Heart left ventricle (tissue), 16 donors: ENCODE results near the gene RAD51C. TPM values are rescaled to one million over a fixed set of nuclear protein-coding genes. Genes with fewer than 3 reads are reported as not detected.

Experiments used
- ATAC-seq, 4 donors: fragments of 200-7000 bp; cut with Tn5 transposase; one replicate each; pipeline ENCODE4 v1.9.1; 2020 to 2022; ENCODE audit warnings: moderate library complexity in 4 of 4, mild to moderate bottlenecking in 3 of 4, moderate number of reproducible peaks in 1 of 4
- DNase-seq, 5 donors: peaks; one replicate each; pipeline ENCODE4 v3.0.0-alpha.2; 2020
- H3K27ac ChIP-seq, 12 donors: fragments of 200-600 bp; sonication (generic) in 4 of 12; one replicate each; pipeline versions ENCODE4 v1.5.0 to v1.8.0; 2016 to 2022; ENCODE audit warnings: mild to moderate bottlenecking in 2 of 12
- H3K27me3 ChIP-seq, 9 donors: fragments of 200-600 bp; sonication (generic) in 2 of 9; one replicate each; pipeline versions ENCODE4 v1.5.1 to v1.8.0; 2016 to 2022; ENCODE audit warnings: mild to moderate bottlenecking in 3 of 9
- H3K36me3 ChIP-seq, 9 donors: fragments of 200-600 bp; sonication (generic) in 2 of 9; one replicate each; pipeline versions ENCODE4 v1.5.0 to v1.8.0; 2018 to 2022; ENCODE audit warnings: mild to moderate bottlenecking in 2 of 9
- H3K4me1 ChIP-seq, 12 donors: fragments of 200-600 bp; sonication (generic) in 4 of 12; one replicate each; pipeline versions ENCODE4 v1.5.0 to v1.8.0; 2016 to 2022; ENCODE audit warnings: mild to moderate bottlenecking in 3 of 12
- H3K4me3 ChIP-seq, 12 donors: fragments of 200-600 bp; sonication (generic) in 4 of 12; one replicate each; pipeline versions ENCODE4 v1.5.0 to v1.8.0; 2017 to 2022; ENCODE audit warnings: mild to moderate bottlenecking in 9 of 12, moderate library complexity in 4 of 12
- H3K9me3 ChIP-seq, 12 donors: fragments of 200-600 bp; sonication (generic) in 4 of 12; one replicate each; pipeline versions ENCODE4 v1.5.0 to v1.8.0; 2016 to 2022; ENCODE audit warnings: mild to moderate bottlenecking in 1 of 12
- POLR2A ChIP-seq, 2 donors: fragments of 450-650 bp; IDR thresholded peaks; one replicate each; pipeline ENCODE4 v1.6.1; 2017; ENCODE audit warnings: antibody characterized with exemption in 2 of 2, mild to moderate bottlenecking in 2 of 2, moderate library complexity in 2 of 2
- WGBS, 4 donors: extraction: QIAGEN DNeasy Blood & Tissue Kit in 2 of 4; methylation state at CpG; one replicate each; pipeline versions ENCODE4 v1.1.5 to v1.1.7; 2013 to 2018; 5-methylcytosine and 5-hydroxymethylcytosine counted together
- intact Hi-C, 10 donors: fragments of 100-400 bp; cut with DNase I; formaldehyde crosslinking; loops; one replicate each; pipeline versions ENCODE4 v1.11.1 to v1.14.2; 2022
- polyA plus RNA-seq, 2 donors: library from polyadenylated mRNA; stranded (reverse); fragments of 200-250 nt; gene quantifications; one replicate each; pipeline ENCODE4 v1.2.3, GENCODE V29; 2013
- total RNA-seq, 9 donors: library from RNA; depleted of rRNA in 2 of 9; stranded (reverse); fragments of >200 nt in 2 of 9; fragmentation: NEBNext Ultra II Directional in 3 of 9; extraction: Animal tissue kit (Norgen Biotek cat#: 25700) in 3 of 9; gene quantifications; one replicate each; pipeline versions ENCODE4 v1.1.0 to v1.2.4, GENCODE V29; 2016 to 2023
- TF ChIP-seq, protein P1 (sequence below), 12 donors: fragments of 200-600 bp; sonication (generic) in 4 of 12; IDR thresholded peaks; one replicate each; pipeline versions ENCODE4 v1.5.0 to v1.8.0; 2018 to 2022; ENCODE audit warnings: antibody characterized with exemption in 12 of 12, mild to moderate bottlenecking in 5 of 12
- donor health status: ischemic (EF 13 %, LVEDD 7.1; RV severe dilation, severe dysfunction).
- donor health status: healthy with polysubstance abuse.
- donor health status: DM: no; HTN: yes; CAD: no.
- donor health status: DM: no; HTN: no; CAD: no.
- donor health status: ischemic (EF 25% LVEDD 6.9; RV normal size, moderate dysfunction).
- donor health status: ischemic (EF 25% LVEDD 5.7; RV mildly dilated, moderate dysfunction).
- donor health status: healthy.
- donor health status: DM: yes; HTN: yes; CAD: no.
- donor health status: ischemic (EF 35%, LVEDD 5.7; RV mildly dilated, moderate dysfunction).
- donor health status: nonischemic (EF 11% LVEDD 7.7; RV severe dilation, severe dysfunction).
- donor health status: DM: yes; HTN: yes; CAD: no.
- donor health status: PGD.
- donor health status: ischemic (EF 29% LVEDD 5.4; RV normal size, mild dysfunction).
- donor health status: nonischemic (EF 23%, LVEDD 6.1; RV moderate dilation, normal function).

RAD51C gene
- total and polyA plus RNA-seq, 11 donors, result 17.1 to 48.9 (median 39.6) TPM

DNA sequence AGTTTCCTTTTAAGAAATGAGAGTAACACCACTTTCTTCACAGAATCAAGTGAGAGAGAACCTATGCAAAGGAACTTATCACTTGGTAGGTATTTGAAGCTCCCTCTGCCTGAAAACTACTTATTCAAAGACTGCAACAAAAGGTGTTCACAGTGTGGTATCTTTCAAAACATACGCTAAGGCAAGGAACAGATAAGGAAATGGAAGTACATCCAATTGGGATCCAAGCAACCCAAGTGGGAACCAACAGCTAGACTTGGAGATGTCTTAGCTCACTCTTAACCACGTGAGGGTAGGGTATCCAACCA lies 62.8 kb downstream of the RAD51C start:
- Histone ChIP-seq H3K4me3 (peak overlapping the region in 11 of 12 donors; percentile 46 to 72 (median 64)), H3K27ac (no peak overlapping the region), H3K27me3 (peaks cover 0 to 70% (median 22%) of the 10 kb centered on the region in 9 donors), H3K9me3 (no peaks in the 10 kb centered on the region), H3K4me1 (peaks cover 0 to 21% (median 6%) of the 10 kb centered on the region in 12 donors), H3K36me3 (no peaks in the 10 kb centered on the region)
- intact Hi-C loops, result no loop called here
- TF ChIP-seq POLR2A (IDR thresholded peaks at IDR 0.05), result no peak
- TF ChIP-seq, protein P1, sequence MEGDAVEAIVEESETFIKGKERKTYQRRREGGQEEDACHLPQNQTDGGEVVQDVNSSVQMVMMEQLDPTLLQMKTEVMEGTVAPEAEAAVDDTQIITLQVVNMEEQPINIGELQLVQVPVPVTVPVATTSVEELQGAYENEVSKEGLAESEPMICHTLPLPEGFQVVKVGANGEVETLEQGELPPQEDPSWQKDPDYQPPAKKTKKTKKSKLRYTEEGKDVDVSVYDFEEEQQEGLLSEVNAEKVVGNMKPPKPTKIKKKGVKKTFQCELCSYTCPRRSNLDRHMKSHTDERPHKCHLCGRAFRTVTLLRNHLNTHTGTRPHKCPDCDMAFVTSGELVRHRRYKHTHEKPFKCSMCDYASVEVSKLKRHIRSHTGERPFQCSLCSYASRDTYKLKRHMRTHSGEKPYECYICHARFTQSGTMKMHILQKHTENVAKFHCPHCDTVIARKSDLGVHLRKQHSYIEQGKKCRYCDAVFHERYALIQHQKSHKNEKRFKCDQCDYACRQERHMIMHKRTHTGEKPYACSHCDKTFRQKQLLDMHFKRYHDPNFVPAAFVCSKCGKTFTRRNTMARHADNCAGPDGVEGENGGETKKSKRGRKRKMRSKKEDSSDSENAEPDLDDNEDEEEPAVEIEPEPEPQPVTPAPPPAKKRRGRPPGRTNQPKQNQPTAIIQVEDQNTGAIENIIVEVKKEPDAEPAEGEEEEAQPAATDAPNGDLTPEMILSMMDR (IDR thresholded peaks at IDR 0.05), result no peak
- ATAC-seq, result no peak
- DNase-seq, result no peak
- 15 to 22% (median 16%) methylated on average over 2 of the region's 2 CpGs for WGBS, 4 donors

DNA sequence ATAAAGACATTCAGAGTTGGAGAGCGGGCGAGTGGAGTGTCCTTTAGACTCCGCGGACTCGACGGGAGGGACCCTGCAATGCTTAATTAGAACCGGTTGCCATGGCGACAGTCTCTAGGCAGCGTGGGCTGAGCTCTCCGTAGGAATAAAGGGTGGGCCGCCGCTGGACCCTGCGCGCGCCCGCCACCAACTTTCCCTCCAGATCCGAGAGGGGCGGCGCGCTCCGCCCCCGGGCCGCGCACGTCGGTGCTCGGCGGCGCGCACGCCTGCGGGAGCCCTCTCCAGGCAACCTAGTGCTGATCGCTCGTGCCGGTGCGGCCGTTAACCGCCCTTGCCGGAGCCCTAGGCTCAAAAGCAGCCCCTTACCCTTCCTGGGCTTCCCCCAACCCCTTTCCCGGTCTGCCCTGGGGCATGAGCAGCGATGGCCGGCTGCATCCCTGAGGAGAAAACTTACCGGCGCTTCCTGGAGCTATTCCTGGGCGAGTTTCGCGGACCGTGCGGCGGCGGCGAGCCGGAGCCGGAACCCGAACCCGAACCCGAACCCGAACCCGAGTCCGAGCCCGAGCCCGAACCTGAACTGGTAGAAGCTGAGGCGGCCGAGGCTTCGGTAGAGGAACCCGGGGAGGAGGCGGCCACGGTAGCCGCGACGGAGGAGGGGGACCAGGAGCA lies 63.3 kb downstream of the RAD51C start, which contains the start of gene PPM1E:
TSS of gene PPM1E (plus strand) at position 278 of the 669 bp plus-strand sequence.
- WGBS, 4 donors, result 1 to 2% (median 1%) methylated on average over 49 to 71 of the region's 71 CpGs

DNA sequence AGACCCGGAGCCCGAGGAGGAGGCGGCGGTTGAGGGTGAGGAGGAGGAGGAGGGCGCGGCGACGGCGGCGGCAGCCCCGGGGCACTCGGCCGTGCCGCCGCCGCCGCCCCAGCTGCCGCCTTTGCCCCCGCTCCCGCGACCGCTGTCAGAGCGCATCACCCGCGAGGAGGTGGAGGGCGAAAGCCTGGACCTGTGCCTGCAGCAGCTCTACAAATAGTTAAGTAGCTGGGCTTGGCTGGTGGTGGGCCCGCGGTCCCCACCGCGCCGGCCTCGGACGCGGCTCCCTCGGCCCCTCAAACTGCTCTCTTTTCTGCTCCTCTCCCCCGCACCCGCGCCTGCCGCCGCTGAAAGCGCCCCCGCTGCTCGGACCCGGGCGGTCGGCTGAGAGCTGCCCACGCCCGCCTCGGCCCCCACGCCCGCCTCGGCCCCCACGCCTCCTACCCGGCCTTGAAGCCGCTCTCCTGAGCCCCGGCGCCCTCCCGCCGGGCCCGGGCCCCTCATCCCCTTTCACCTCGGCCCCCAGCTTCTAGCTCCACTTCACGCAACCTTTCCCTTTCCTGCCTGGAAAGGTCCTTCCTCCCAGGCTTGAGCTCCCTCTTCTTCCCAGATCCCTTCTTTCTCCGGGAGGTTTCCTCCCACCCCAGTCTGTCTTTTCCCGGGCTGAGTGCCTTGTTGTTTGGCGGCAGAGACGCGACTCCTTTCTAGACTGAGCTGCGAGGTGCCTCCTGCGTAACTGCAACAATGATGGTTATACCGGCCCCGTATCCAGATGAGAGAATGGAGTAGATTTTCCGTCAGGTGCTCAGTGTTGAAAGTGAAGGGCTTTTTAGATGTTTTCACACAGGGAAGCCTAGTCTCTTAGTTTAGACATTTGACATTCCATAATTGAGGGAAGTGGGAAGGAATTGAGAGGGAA lies 64.1 kb downstream of the RAD51C start:
- no peaks in the 10 kb centered on the region for H3K36me3 ChIP-seq
- WGBS, 4 donors, result 1 to 2% (median 1%) methylated on average over 43 to 72 of the region's 72 CpGs
- TF ChIP-seq POLR2A (IDR thresholded peaks at IDR 0.05), result no peak
- TF ChIP-seq, protein P1 (IDR thresholded peaks at IDR 0.05), result no peak
- H3K27ac ChIP-seq, result no peak overlapping the region
- no peaks in the 10 kb centered on the region for H3K9me3 ChIP-seq
- peaks cover 0 to 78% (median 29%) of the 10 kb centered on the region in 9 donors for H3K27me3 ChIP-seq
- ATAC-seq, result peak in 1 of 4 donors; percentile 50
- H3K4me1 ChIP-seq, result peaks cover 0 to 21% (median 6%) of the 10 kb centered on the region in 12 donors
- intact Hi-C loops, result no loop called here
- peak overlapping the region; percentile 46 to 72 (median 60) for H3K4me3 ChIP-seq
- peak in 1 of 5 donors; percentile 64 for DNase-seq

More for the DNA sequence above, 63.3 kb downstream of the RAD51C start, which contains the start of gene PPM1E:
- H3K27ac ChIP-seq, result no peak within 1 kb of the TSS
- ATAC-seq (peak in 3 of 4 donors; percentile 76 to 96 (median 93)), DNase-seq (peak; percentile 26 to 66 (median 42))
- H3K4me1 ChIP-seq, result peaks cover 0 to 21% (median 6%) of the 10 kb centered on the region in 12 donors
- peaks cover 0 to 75% (median 22%) of the 10 kb centered on the region in 9 donors for H3K27me3 ChIP-seq
- TF ChIP-seq, protein P1 (IDR thresholded peaks at IDR 0.05), result no peak
- no peak for TF ChIP-seq POLR2A (IDR thresholded peaks at IDR 0.05)
- peak within 1 kb of the TSS; percentile 46 to 72 (median 60) for H3K4me3 ChIP-seq
- intact Hi-C loops, result no loop called here
- H3K9me3 ChIP-seq, result no peaks in the 10 kb centered on the region
- no peaks in the 10 kb centered on the region for H3K36me3 ChIP-seq

DNA sequence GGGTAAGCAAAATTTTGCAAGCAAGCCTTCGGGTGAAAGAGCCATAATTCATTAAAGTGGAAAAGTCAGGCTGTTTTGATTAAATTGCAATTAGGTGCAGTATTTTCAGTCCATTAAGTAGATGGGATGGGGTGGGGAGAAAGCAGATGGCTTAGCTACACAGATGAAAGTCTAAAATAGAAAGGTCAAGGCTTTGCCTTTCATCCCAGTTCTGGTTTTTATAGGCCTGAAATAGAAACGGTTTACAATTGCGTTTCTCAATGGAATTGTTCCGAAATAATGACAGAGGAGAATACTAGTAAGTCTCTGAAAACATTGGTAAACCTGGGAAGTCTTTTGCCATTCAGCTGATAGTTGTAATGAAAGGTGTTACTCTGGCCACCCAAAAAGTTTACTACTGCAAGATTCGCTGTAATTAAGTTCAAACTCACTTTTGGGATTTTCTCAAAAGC lies 64.8 kb downstream of the RAD51C start:
- peak overlapping the region in 9 of 12 donors; percentile 46 to 72 (median 64) for H3K4me3 ChIP-seq
- H3K27me3 ChIP-seq, result peaks cover 0 to 83% (median 31%) of the 10 kb centered on the region in 9 donors
- no peaks in the 10 kb centered on the region for H3K9me3 ChIP-seq
- H3K27ac ChIP-seq, result no peak overlapping the region
- TF ChIP-seq POLR2A (IDR thresholded peaks at IDR 0.05), result no peak
- TF ChIP-seq, protein P1 (IDR thresholded peaks at IDR 0.05), result no peak
- DNase-seq (no peak), ATAC-seq (no peak)
- no peaks in the 10 kb centered on the region for H3K36me3 ChIP-seq
- peaks cover 0 to 21% (median 6%) of the 10 kb centered on the region in 12 donors for H3K4me1 ChIP-seq
- intact Hi-C loops, result no loop called here
- 51 to 61% (median 54%) methylated on average over 5 of the region's 5 CpGs for WGBS, 4 donors
